Measurements from ENCODE around the gene COLEC12.

Gene COLEC12

DNA sequence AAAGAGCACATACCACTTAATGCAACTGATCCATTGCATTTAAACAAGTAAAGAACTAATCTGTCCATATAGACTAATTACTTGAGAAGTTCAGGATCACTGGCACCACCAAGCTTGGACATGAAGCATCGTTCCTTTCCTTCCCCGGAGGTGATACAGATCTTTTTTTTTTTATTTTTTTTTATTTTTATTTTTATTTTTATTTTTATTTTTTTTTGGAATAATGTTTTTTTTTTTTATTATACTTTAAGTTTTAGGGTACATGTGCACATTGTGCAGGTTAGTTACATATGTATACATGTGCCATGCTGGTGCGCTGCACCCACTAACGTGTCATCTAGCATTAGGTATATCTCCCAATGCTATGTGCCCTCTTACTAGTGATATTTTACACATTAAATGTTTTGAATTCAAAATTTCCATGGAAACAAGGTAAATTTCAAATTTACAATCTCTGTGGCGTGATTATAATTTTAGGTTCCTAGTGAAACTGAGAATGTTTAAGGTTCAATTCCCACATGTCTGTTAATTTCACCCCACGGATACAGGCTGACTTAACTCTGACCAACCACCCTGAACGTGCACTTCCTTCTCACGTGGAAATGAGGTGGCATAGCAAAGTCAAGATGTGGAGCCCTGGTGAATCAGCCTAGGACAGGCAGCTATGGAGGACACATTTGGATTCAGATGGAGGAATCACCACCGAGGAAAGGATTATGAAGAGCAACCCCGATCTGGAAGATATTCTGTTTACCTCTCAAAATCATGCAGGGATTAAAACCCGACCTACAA lies 131.1 kb downstream of the COLEC12 start:
- H3K4me1 ChIP-seq (ENCODE audit: control insufficient read depth, insufficient read depth, low read length), result peaks cover 15% of the 10 kb centered on the region
- H3K36me3 ChIP-seq (ENCODE audit: control insufficient read depth in 2 of 2, insufficient read depth in 2 of 2, low read length in 2 of 2), result no peaks in the 10 kb centered on the region
- H3K4me3 ChIP-seq (ENCODE audit: low read length in 2 of 2), result no peak overlapping the region
- H3K27me3 ChIP-seq (ENCODE audit: control insufficient read depth in 1 of 2, insufficient read depth in 2 of 2, low read length in 2 of 2), result no peaks in the 10 kb centered on the region
- no peaks in the 10 kb centered on the region for H3K9me3 ChIP-seq (ENCODE audit: control insufficient read depth in 2 of 2, low read length in 2 of 2)
- H3K27ac ChIP-seq (ENCODE audit: low read length), result no peak overlapping the region
- no peak overlapping the region for H3K9ac ChIP-seq (ENCODE audit: low read length in 2 of 2)

- Histone ChIP-seq H3K9me3 (ENCODE audit: control insufficient read depth in 2 of 2, low read length in 2 of 2) (no peaks in the 10 kb centered on the region), H3K27ac (ENCODE audit: low read length) (no peak overlapping the region), H3K36me3 (ENCODE audit: control insufficient read depth in 2 of 2, insufficient read depth in 2 of 2, low read length in 2 of 2) (no peaks in the 10 kb centered on the region), H3K9ac (ENCODE audit: low read length in 2 of 2) (no peak overlapping the region), H3K4me1 (ENCODE audit: control insufficient read depth, insufficient read depth, low read length) (peaks cover 7% of the 10 kb centered on the region), H3K4me3 (ENCODE audit: low read length in 2 of 2) (no peak overlapping the region), H3K27me3 (ENCODE audit: control insufficient read depth in 1 of 2, insufficient read depth in 2 of 2, low read length in 2 of 2) (no peaks in the 10 kb centered on the region)
Measured at GRCh38 chr18:366466-367061, 133.9 kb downstream of the COLEC12 start.

- no peak overlapping the region for H3K4me3 ChIP-seq (ENCODE audit: low read length in 2 of 2)
- no peaks in the 10 kb centered on the region for H3K9me3 ChIP-seq (ENCODE audit: control insufficient read depth in 2 of 2, low read length in 2 of 2)
- H3K27me3 ChIP-seq (ENCODE audit: control insufficient read depth in 1 of 2, insufficient read depth in 2 of 2, low read length in 2 of 2), result no peaks in the 10 kb centered on the region
- H3K36me3 ChIP-seq (ENCODE audit: control insufficient read depth in 2 of 2, insufficient read depth in 2 of 2, low read length in 2 of 2), result no peaks in the 10 kb centered on the region
- peaks cover 7% of the 10 kb centered on the region for H3K4me1 ChIP-seq (ENCODE audit: control insufficient read depth, insufficient read depth, low read length)
- no peak overlapping the region for H3K9ac ChIP-seq (ENCODE audit: low read length in 2 of 2)
- H3K27ac ChIP-seq (ENCODE audit: low read length), result no peak overlapping the region
Measured at GRCh38 chr18:365651-366050, 134.8 kb downstream of the COLEC12 start.

DNA sequence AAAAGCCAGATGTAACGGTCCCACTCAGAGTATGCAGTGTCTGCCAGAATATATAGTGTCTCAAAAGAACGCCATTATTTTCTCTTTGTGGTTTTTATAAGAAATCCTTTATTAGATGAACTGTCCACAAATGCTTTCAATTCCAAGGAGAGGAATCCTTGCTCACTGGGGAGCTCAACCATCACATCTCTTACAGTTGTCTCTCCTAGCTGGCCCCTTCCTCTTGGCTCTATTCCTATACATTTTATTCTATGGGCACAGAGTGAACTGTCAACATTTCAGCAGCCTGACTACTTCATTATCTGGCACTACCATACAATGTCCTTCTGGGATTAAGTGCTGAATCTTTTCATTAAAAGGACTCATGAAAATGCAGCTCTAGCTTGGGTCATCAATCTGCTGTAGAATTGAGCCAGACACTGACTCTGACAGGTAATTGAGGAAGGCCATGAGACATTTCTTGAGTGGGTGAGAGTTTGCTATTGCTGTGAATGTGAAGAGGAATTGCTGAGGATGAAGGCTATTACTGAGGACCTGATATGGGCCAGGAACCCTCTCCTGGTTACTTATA lies 136.2 kb downstream of the COLEC12 start:
- Histone ChIP-seq H3K9ac (ENCODE audit: low read length in 2 of 2) (no peak overlapping the region), H3K9me3 (ENCODE audit: control insufficient read depth in 2 of 2, low read length in 2 of 2) (no peaks in the 10 kb centered on the region), H3K27ac (ENCODE audit: low read length) (no peak overlapping the region), H3K27me3 (ENCODE audit: control insufficient read depth in 1 of 2, insufficient read depth in 2 of 2, low read length in 2 of 2) (no peaks in the 10 kb centered on the region), H3K4me1 (ENCODE audit: control insufficient read depth, insufficient read depth, low read length) (peaks cover 7% of the 10 kb centered on the region), H3K36me3 (ENCODE audit: control insufficient read depth in 2 of 2, insufficient read depth in 2 of 2, low read length in 2 of 2) (no peaks in the 10 kb centered on the region), H3K4me3 (ENCODE audit: low read length in 2 of 2) (no peak overlapping the region)

DNA sequence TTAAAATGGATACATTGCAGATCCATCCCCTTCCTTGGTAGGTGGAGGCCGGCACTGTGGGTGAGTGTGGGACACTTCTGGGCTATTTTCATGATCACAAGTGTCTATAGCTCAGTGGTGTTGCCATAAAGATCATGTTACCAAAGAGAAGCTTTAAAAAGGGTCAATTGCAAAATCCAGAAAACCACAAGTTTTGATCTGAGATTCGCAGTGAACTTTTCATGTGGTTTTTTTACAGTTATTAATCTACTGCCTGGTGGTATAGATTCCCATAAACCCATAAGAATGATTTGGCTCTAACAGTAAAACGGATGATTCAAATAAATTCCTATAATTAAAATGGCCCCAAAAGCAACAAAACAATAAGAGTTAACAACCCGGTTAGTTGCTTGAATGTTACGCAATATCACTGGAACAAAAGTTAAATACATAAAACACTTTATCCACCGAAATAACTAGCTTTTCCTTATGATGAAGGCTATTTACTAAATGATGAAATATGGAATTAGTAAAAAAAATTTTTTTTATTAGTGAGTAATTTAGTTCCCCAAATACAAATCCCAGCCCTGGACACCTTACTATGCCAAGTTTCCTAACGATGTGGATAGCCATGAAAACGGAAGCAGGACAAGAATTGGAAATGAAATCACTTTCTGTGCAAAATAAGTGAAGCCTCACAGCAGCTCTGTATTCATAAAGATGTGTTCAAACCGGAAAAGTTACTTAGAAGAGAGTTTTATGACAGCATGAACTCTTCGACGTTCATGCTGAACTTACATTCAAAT lies 137.0 kb downstream of the COLEC12 start:
- H3K4me3 ChIP-seq (ENCODE audit: low read length in 2 of 2), result no peak overlapping the region
- H3K9ac ChIP-seq (ENCODE audit: low read length in 2 of 2), result no peak overlapping the region
- peaks cover 7% of the 10 kb centered on the region for H3K4me1 ChIP-seq (ENCODE audit: control insufficient read depth, insufficient read depth, low read length)
- no peaks in the 10 kb centered on the region for H3K27me3 ChIP-seq (ENCODE audit: control insufficient read depth in 1 of 2, insufficient read depth in 2 of 2, low read length in 2 of 2)
- no peaks in the 10 kb centered on the region for H3K9me3 ChIP-seq (ENCODE audit: control insufficient read depth in 2 of 2, low read length in 2 of 2)
- no peaks in the 10 kb centered on the region for H3K36me3 ChIP-seq (ENCODE audit: control insufficient read depth in 2 of 2, insufficient read depth in 2 of 2, low read length in 2 of 2)
- H3K27ac ChIP-seq (ENCODE audit: low read length), result no peak overlapping the region

DNA sequence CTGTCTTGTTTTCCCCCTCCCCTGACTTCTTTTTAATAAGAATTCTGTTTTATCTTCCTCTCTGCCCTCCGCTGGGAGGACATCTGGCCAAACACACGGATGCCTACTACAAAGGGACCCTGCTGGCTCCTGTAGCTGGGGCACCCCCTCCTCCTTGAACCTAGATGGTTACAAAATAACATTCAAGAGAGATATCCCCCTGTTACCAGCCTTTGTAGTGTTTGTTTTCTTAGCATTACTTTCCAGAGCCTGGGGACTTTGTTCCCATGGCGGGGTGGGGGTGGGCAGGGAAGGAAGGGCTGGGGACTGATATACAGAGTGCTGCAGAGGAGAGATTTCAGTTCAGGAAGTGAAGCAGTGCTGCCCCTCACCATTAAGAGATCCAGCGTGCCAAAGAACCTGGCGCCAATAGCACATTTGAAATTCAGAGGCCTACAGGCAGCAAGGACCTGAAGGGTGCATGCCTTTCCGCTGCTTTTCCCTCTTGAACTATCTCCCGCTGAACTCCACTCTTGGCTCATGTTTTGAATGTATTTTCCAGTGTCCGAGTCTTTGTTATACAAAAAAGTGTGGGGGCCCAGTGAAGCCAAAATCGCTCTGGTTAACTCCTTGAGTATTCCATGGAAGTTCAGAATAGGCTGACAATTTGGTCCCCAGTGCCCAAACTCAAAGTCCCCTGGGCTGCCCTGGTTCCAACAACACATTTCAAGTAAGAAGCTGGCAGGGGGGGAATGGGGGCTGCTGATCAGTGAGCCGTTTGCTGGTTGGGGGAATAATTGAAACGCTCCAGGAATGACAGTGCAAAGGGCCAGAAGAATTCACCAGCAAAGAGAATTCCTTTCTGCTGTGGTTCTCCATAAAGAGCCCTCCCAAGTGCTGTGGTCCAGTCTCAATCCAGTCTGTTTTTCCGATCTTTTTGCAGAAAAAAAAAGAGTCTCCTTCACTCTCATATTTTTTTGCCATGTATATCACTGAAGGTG lies 137.9 kb downstream of the COLEC12 start:
- Histone ChIP-seq H3K9ac (ENCODE audit: low read length in 2 of 2) (no peak overlapping the region), H3K4me1 (ENCODE audit: control insufficient read depth, insufficient read depth, low read length) (peaks cover 9% of the 10 kb centered on the region), H3K27ac (ENCODE audit: low read length) (no peak overlapping the region), H3K9me3 (ENCODE audit: control insufficient read depth in 2 of 2, low read length in 2 of 2) (no peaks in the 10 kb centered on the region), H3K27me3 (ENCODE audit: control insufficient read depth in 1 of 2, insufficient read depth in 2 of 2, low read length in 2 of 2) (no peaks in the 10 kb centered on the region), H3K4me3 (ENCODE audit: low read length in 2 of 2) (no peak overlapping the region), H3K36me3 (ENCODE audit: control insufficient read depth in 2 of 2, insufficient read depth in 2 of 2, low read length in 2 of 2) (no peaks in the 10 kb centered on the region)

DNA sequence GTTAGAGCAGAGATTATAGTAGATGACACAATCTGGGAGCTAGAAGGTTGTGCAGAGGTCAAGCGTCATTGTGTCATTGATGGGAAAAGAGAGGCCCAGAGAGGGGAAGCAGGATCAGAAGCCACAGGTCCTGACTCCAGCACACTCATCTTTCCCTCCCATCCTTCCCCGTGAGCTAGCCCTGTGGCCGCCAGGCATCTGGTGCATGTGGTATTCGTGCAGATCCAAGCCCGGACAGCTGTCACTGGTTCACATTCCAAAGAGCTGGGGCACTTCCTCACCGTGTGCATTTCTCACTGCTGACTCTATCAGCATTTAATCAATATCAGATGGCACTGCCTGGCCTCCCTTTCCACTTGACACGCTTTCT lies 138.6 kb downstream of the COLEC12 start:
- Histone ChIP-seq H3K4me1 (ENCODE audit: control insufficient read depth, insufficient read depth, low read length) (peaks cover 15% of the 10 kb centered on the region), H3K36me3 (ENCODE audit: control insufficient read depth in 2 of 2, insufficient read depth in 2 of 2, low read length in 2 of 2) (no peaks in the 10 kb centered on the region), H3K9ac (ENCODE audit: low read length in 2 of 2) (no peak overlapping the region), H3K4me3 (ENCODE audit: low read length in 2 of 2) (no peak overlapping the region), H3K27me3 (ENCODE audit: control insufficient read depth in 1 of 2, insufficient read depth in 2 of 2, low read length in 2 of 2) (no peaks in the 10 kb centered on the region), H3K9me3 (ENCODE audit: control insufficient read depth in 2 of 2, low read length in 2 of 2) (no peaks in the 10 kb centered on the region), H3K27ac (ENCODE audit: low read length) (no peak overlapping the region)

- H3K9ac ChIP-seq (ENCODE audit: low read length in 2 of 2), result no peak overlapping the region
- H3K4me3 ChIP-seq (ENCODE audit: low read length in 2 of 2), result no peak overlapping the region
- no peaks in the 10 kb centered on the region for H3K27me3 ChIP-seq (ENCODE audit: control insufficient read depth in 1 of 2, insufficient read depth in 2 of 2, low read length in 2 of 2)
- H3K9me3 ChIP-seq (ENCODE audit: control insufficient read depth in 2 of 2, low read length in 2 of 2), result no peaks in the 10 kb centered on the region
- no peaks in the 10 kb centered on the region for H3K36me3 ChIP-seq (ENCODE audit: control insufficient read depth in 2 of 2, insufficient read depth in 2 of 2, low read length in 2 of 2)
- no peak overlapping the region for H3K27ac ChIP-seq (ENCODE audit: low read length)
- peaks cover 22% of the 10 kb centered on the region for H3K4me1 ChIP-seq (ENCODE audit: control insufficient read depth, insufficient read depth, low read length)
Measured at GRCh38 chr18:361100-361732, 139.3 kb downstream of the COLEC12 start.

DNA sequence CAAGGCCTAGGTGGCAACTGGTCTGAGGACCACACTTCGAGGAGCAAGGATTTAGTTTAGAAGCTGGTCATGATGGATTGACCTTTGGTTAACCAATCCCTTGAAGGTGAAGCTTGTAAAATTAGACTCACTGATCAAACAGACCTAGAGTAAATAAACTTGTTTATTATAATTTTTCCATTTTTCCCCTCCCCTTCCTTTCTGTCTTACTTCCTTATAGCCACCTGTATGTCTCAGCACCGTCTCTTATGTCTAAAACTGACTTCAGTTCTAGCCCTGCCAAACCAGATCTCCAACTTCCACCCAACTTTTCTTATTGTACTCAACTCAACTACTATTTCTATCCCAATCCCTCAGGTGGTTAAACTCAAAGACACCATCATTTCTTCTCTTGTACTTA lies 139.8 kb downstream of the COLEC12 start:
- H3K27ac ChIP-seq (ENCODE audit: low read length), result no peak overlapping the region

More for the DNA sequence above, 139.8 kb downstream of the COLEC12 start:
- Histone ChIP-seq H3K36me3 (ENCODE audit: control insufficient read depth in 2 of 2, insufficient read depth in 2 of 2, low read length in 2 of 2) (no peaks in the 10 kb centered on the region), H3K9me3 (ENCODE audit: control insufficient read depth in 2 of 2, low read length in 2 of 2) (no peaks in the 10 kb centered on the region), H3K4me1 (ENCODE audit: control insufficient read depth, insufficient read depth, low read length) (peaks cover 25% of the 10 kb centered on the region), H3K9ac (ENCODE audit: low read length in 2 of 2) (no peak overlapping the region), H3K27me3 (ENCODE audit: control insufficient read depth in 1 of 2, insufficient read depth in 2 of 2, low read length in 2 of 2) (no peaks in the 10 kb centered on the region), H3K4me3 (ENCODE audit: low read length in 2 of 2) (no peak overlapping the region)
